D341Med (cell line): Measurements from ENCODE around the gene CAPZA2.
A peak's percentile ranks its signal among the peaks of the same experiment; 100 is the strongest.
"Not testable (repeated sequence)": the region's sequence is repeated elsewhere in the genome, so short reads cannot be mapped to it uniquely, and the experiment has no call there.

ENCODE experiments used
- DNase-seq: peaks from one replicate; pipeline ENCODE4 v3.0.0; 2012; ENCODE audit warnings: low spot score

The CAPZA2 gene

GRCh38 chr7:116920359-116920758 is 58.0 kb downstream of the CAPZA2 start:
- DNase-seq: no peak

DNA sequence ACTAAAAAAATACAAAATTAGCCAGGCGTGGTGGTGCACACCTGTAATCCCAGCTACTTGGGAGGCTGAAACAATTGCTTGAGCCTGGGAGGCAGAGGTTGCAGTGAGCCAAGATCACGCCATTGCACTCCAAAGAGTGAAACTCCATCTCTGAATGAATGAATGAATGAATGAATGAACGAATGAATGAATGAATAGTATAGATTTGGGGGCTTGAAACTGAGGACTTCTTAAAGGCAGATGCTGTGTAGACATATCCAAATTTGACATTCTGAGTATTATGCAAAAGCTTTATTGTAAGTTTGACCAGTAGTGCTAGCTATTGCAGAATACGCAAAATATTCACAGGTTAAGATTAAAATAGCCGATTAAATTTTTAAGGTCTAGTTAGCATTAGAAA is 60.2 kb downstream of the CAPZA2 start:
- DNase-seq: no peak

DNA sequence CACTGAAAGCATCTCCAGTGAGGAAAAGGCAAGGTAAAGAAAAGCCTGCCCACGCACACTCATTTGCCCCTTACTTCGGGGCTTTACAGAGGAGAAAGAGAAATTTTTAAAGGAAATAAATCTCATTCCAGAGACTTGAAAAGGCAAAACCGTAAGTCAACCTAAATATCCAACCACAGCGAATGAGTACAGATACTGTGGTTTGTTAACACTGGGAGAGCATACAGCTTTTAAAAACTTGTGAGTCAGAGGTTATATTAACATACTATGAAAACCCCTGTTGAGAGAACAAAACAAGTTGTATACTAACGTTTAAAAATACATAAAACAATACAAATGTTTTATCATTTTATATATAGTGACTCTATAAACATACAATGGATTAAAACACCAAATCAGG is 62.4 kb downstream of the CAPZA2 start:
- DNase-seq: no peak

GRCh38 chr7:116929021-116929420 is 66.6 kb downstream of the CAPZA2 start:
- DNase-seq: no peak

- peak; percentile 78 for DNase-seq
Observed at GRCh38 chr7:116929914-116930913, 67.8 kb downstream of the CAPZA2 start.

DNA sequence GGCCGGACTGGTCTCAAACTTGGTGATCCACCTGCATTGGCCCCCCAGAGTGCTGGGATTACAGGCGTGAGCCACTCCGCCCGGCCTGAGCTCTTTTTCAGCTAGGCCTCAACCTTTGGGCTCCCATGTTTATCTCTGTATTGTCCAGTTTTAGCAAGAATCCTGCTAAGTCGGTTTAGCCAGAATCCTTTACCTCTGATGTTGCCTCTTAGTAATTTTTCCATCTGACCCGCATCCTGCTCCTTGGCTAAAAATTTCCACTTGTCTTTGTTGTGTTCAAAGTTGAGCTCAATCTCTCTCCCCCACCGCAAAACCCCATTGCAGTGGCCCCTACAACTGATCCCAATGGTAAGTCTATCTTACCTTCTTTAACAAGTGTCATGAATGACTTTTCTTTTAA is 70.2 kb downstream of the CAPZA2 start:
- no peak for DNase-seq

DNA sequence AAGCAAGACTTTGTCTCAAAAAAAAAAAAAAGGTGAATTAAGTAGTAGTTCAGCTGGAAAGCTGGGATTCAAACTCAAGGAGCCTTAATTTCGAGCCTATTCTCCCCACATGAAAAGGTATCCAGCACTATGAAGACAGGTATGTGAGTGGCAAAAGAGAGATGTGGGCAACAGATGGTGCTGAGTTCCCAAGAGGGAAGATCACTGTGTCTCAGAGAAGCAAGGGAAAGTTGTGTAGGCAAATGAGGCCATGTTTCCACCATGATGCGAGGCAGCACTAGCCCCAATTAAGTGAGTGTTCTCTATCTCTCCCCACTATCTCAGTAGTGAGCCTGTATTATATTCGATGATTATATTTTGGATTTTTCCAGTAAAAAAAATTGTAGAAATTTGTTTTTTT is 71.1 kb downstream of the CAPZA2 start:
- no peak for DNase-seq

DNA sequence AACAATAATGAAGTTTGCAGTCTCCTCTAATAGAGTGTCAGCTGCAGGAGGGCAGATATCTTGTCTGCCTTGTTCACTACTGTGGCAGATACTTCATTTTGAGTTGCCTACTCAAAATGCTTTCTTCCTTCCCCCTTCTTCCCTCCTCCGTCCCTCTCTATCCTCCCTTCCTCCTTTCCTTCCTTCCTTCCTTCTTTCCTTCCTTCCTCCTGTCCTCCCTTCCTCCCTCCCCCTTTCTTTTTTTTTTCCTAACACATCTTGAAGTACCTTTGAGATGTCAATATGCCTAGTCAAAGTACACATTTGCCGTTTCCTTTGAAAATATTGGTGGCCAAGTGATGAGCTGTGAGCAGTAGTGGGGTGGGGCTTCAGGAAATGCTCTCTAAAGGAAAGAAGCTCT is 72.2 kb downstream of the CAPZA2 start:
- no peak for DNase-seq

DNA sequence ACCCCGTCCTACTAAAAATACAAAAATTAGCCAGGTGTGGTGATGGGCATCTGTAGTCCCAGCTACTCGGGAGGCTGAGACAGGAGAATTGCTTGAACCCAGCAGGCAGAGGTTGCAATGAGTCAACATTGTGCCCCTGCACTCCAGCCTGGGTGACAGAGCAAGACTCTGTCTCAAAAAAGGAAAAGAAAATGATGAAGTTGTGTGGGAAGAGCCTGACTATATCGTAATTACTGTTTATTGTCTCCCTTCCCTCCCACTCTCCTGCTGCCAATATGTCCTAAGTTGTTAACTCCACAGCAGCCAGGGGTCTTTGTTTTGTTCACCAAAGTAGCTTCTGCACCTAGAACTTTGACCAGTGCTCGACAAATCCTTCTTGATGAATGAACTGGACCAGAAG is 74.5 kb downstream of the CAPZA2 start:
- DNase-seq: not testable (repeated sequence)

- no peak for DNase-seq
Observed at GRCh38 chr7:116938678-116939077, 76.3 kb downstream of the CAPZA2 start.

- DNase-seq: no peak
Observed at GRCh38 chr7:116940689-116941370, 78.4 kb downstream of the CAPZA2 start.

GRCh38 chr7:116942504-116942903 is 80.1 kb downstream of the CAPZA2 start:
- no peak for DNase-seq

GRCh38 chr7:116948934-116949333 is 86.5 kb downstream of the CAPZA2 start:
- no peak for DNase-seq

GRCh38 chr7:116949941-116950801 is 87.8 kb downstream of the CAPZA2 start:
- no peak for DNase-seq

- no peak for DNase-seq
Observed at GRCh38 chr7:116950889-116951351, 88.5 kb downstream of the CAPZA2 start.

- no peak for DNase-seq
Observed at GRCh38 chr7:116951366-116952292, 89.2 kb downstream of the CAPZA2 start.

- no peak for DNase-seq
Observed at GRCh38 chr7:116952635-116953371, 90.4 kb downstream of the CAPZA2 start.

- peak; percentile 73 for DNase-seq
Observed at GRCh38 chr7:116953372-116953905, 91.1 kb downstream of the CAPZA2 start, which contains the start of gene ST7. TSS of gene ST7 (plus strand) at chr7:116953501. CDS start at chr7:116953541, 40 bp downstream.

DNA sequence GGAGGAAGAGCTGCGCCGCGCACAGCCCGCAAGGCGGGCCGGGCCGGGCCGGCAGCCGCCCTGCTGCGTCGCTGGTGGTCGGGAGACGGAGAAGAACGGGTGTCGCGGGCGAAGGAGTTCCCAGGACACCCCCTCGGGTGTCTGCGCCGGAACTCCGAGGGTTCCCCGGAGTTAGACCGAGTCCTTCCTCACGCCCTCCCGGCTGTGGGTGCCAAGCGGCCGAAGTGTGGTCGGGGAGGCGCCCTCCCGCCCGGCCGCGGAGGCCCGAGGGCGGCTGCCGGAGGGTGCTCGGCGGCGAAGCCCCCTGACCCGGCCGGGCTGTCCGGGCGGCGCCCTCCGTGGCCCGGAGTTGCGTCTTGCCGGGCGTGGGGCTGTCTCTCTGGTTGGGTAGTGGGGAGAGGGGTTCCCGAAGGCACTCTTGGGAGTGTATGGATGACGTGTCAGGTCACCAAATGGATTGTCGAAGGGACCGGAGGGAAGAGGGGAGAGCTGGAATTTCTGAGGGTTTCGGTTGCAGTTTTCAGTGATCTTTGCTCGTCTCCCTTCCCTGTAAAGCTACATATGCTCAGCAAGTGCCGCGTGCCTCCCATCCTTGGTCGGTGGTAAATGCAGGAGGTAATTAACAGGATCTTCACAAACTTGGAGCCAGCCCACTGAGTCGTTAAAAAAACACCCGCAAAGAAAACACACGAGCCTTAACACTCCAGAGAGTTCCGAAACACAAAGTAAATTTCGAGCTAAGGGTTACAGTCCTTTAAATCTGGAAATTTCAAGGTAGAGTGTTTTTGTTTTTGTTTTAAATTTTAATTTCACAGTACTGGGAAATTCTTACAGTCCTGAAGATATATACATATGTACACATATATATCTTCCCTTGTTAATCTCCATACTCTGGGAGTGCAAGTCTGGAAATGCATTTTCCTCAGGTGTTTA is 91.8 kb downstream of the CAPZA2 start:
- DNase-seq: no peak
